ENCODE measurements around the gene LONP1. TPM values are rescaled to one million over a fixed set of nuclear protein-coding genes. Genes with fewer than 3 reads are reported as not detected.

Gene LONP1
- total RNA-seq, 2 donors from 2014 or later = 31.9 to 95.6 TPM

DNA sequence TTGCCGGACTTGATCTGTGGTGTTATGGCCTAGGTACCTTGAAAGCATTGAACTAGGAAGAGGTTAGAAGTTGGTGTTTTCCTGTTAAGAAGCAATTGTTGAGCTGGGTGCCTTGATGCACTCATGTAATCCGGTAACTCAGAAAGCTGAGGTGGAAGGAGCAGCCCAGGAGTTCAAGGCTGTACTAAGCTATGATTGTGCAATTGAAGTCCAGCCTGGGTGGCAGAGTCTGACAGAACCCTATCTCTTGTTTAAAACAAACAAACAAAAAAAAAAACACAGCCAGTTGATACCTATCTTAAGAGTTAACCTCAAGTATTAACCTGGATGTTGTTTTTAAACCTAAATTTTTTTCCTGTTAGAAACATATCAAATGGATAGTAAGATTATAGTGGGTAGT is 77.7 kb downstream of the LONP1 start:
- H3K4me1 ChIP-seq = peaks cover 23% of the 10 kb centered on the region

More for the DNA sequence above, 77.7 kb downstream of the LONP1 start:
- Histone ChIP-seq H3K4me3 (no peak overlapping the region), H3K9me3 (no peaks in the 10 kb centered on the region), H3K27me3 (no peaks in the 10 kb centered on the region), H3K27ac (peak overlapping the region in 1 of 4 donors; percentile 17), H3K36me3 (replicated peaks in 1 of 2; ENCODE audit: insufficient read depth in 1 of 2, low read depth in 2 of 2) (peaks cover 0 to 19% of the 10 kb centered on the region in 2 donors)
- intact Hi-C loops (cut with DNase I) = no loop called here
- 53 to 67% methylated on average over 2 of the region's 2 CpGs for WGBS, 2 donors
- ATAC-seq (peak; percentile 60), DNase-seq (no peak)
- TF ChIP-seq, protein P1, sequence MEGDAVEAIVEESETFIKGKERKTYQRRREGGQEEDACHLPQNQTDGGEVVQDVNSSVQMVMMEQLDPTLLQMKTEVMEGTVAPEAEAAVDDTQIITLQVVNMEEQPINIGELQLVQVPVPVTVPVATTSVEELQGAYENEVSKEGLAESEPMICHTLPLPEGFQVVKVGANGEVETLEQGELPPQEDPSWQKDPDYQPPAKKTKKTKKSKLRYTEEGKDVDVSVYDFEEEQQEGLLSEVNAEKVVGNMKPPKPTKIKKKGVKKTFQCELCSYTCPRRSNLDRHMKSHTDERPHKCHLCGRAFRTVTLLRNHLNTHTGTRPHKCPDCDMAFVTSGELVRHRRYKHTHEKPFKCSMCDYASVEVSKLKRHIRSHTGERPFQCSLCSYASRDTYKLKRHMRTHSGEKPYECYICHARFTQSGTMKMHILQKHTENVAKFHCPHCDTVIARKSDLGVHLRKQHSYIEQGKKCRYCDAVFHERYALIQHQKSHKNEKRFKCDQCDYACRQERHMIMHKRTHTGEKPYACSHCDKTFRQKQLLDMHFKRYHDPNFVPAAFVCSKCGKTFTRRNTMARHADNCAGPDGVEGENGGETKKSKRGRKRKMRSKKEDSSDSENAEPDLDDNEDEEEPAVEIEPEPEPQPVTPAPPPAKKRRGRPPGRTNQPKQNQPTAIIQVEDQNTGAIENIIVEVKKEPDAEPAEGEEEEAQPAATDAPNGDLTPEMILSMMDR (IDR thresholded peaks at IDR 0.05) = no peak
- no peak for TF ChIP-seq POLR2A (IDR thresholded peaks at IDR 0.05)

Other genes with a start within 250 kb of the LONP1 start
- gene TINCR, start 152.2 kb downstream of the LONP1 start, total RNA-seq = under 1 TPM in 1 of 2 donors, not detected in 1; 0.52 TPM
- gene SAFB2, start 97.4 kb downstream of the LONP1 start, total RNA-seq = 100 to 1,000 TPM in 1 of 2 donors, 10 to 100 TPM in 1; 38.7 to 104 TPM
- 100 to 1,000 TPM in 1 of 2 donors, 10 to 100 TPM in 1; 49.8 to 244 TPM for gene SAFB, start 97.1 kb downstream of the LONP1 start, total RNA-seq
- 10 to 100 TPM; 14.5 to 14.8 TPM for gene MICOS13, start 39.6 kb downstream of the LONP1 start, total RNA-seq
- 10 to 100 TPM; 11.9 to 21.8 TPM for gene HSD11B1L, start 39.1 kb downstream of the LONP1 start, total RNA-seq
- gene RPL36, start 29.9 kb downstream of the LONP1 start, total RNA-seq = 100 to 1,000 TPM; 280 to 342 TPM
- gene CATSPERD, start 491 bp upstream of the LONP1 start, total RNA-seq = not detected
- 1 to 10 TPM; 2.3 TPM for gene PRR22, start 64.6 kb upstream of the LONP1 start, total RNA-seq
- gene DUS3L, start 71.0 kb upstream of the LONP1 start, total RNA-seq = 10 to 100 TPM; 28.0 to 39.6 TPM
- gene NRTN, start 84.9 kb upstream of the LONP1 start, total RNA-seq = 10 to 100 TPM; 24.1 to 70.9 TPM
- gene FUT6, start 119.6 kb upstream of the LONP1 start, total RNA-seq = 10 to 100 TPM in 1 of 2 donors, 1 to 10 TPM in 1; 3.6 to 12.2 TPM
- gene FUT3, start 131.3 kb upstream of the LONP1 start, total RNA-seq = 1 to 10 TPM; 5.7 to 9.2 TPM
- gene FUT5, start 150.4 kb upstream of the LONP1 start, total RNA-seq = not detected
- gene NDUFA11, start 183.6 kb upstream of the LONP1 start, total RNA-seq = 10 to 100 TPM; 31.6 to 79.1 TPM
- gene VMAC, start 184.7 kb upstream of the LONP1 start, total RNA-seq = 10 to 100 TPM; 12.5 to 15.3 TPM
- gene CAPS, start 194.1 kb upstream of the LONP1 start, total RNA-seq = 10 to 100 TPM; 18.7 to 38.6 TPM